Lower leg skin (tissue), 3 donors: ENCODE measurements around the gene ZNF841.

ENCODE experiments used
- CTCF ChIP-seq, 3 donors: fragments of 450-650 bp; IDR thresholded peaks; one replicate each; pipeline ENCODE4 v1.5.1; 2016; ENCODE audit warnings: antibody characterized with exemption in 3 of 3, mild to moderate bottlenecking in 3 of 3, moderate library complexity in 2 of 3
- POLR2A ChIP-seq, 2 donors: fragments of 450-650 bp; IDR thresholded peaks; one replicate each; pipeline ENCODE4 v1.6.1; 2016 to 2017; ENCODE audit warnings: antibody characterized with exemption in 2 of 2, mild to moderate bottlenecking in 1 of 2, moderate library complexity in 1 of 2

GRCh38 chr19:52138983-52139251 is 43.4 kb upstream of the ZNF841 start:
- TF ChIP-seq CTCF (IDR thresholded peaks at IDR 0.05) (no peak), POLR2A (IDR thresholded peaks at IDR 0.05) (no peak)
